Karpas-422 (cell line): ENCODE measurements around the gene RARRES1. TPM values are rescaled to one million over a fixed set of nuclear protein-coding genes. Genes with fewer than 3 reads are reported as not detected.

Experiments used
- DNase-seq: peaks from one replicate; pipeline ENCODE4 v3.0.0-alpha.2; 2015
- H2AFZ ChIP-seq: fragments of 200-600 bp; sonication (generic); 2 replicates; pipeline ENCODE4 v1.6.1; 2014; ENCODE audit warnings: antibody characterized with exemption, low read length, mixed read lengths
- H3K27ac ChIP-seq: fragments of 200-600 bp; sonication (generic); 2 replicates; pipeline ENCODE4 v1.5.1; 2014; ENCODE audit warnings: mild to moderate bottlenecking, low read length, moderate library complexity
- H3K27me3 ChIP-seq: fragments of 200-600 bp; sonication (generic); 2 replicates; pipeline ENCODE4 v1.6.1; 2014; ENCODE audit warnings: low read length, mixed read lengths
- H3K36me3 ChIP-seq: fragments of 200-600 bp; sonication (generic); 2 replicates; pipeline ENCODE4 v1.6.1; 2014; ENCODE audit warnings: low read length, mixed read lengths; ENCODE audit not compliant: insufficient read depth
- H3K4me1 ChIP-seq: fragments of 200-600 bp; sonication (generic); 2 replicates; pipeline ENCODE4 v1.6.1; 2014; ENCODE audit warnings: mild to moderate bottlenecking, low read length, mixed read lengths
- H3K4me2 ChIP-seq: fragments of 200-600 bp; sonication (generic); 2 replicates; pipeline ENCODE4 v1.6.1; 2014; ENCODE audit warnings: low read length, low read depth, mild to moderate bottlenecking; ENCODE audit not compliant: poor library complexity, severe bottlenecking
- H3K4me3 ChIP-seq: fragments of 200-600 bp; sonication (generic); 2 replicates; pipeline ENCODE4 v1.5.1; 2014; ENCODE audit warnings: mild to moderate bottlenecking, antibody characterized with exemption, low read length, mixed read lengths
- H3K79me2 ChIP-seq: fragments of 200-600 bp; sonication (generic); 2 replicates; pipeline ENCODE4 v1.6.1; 2014; ENCODE audit warnings: mild to moderate bottlenecking, low read length, mixed read lengths
- H3K9ac ChIP-seq: fragments of 200-600 bp; sonication (generic); 2 replicates; pipeline ENCODE4 v1.6.0; 2014; ENCODE audit warnings: low read length
- H3K9me2 ChIP-seq: fragments of 200-600 bp; sonication (generic), shearing (Covaris generic); replicated peaks from 2 replicates; pipeline ENCODE4 v1.6.0; 2014; ENCODE audit warnings: mild to moderate bottlenecking, low read length, moderate library complexity; ENCODE audit not compliant: insufficient read depth
- H3K9me3 ChIP-seq: fragments of 300-700, 200-600 bp; sonication (generic); 2 replicates; pipeline ENCODE4 v1.6.1; 2014; ENCODE audit warnings: low read length, mixed read lengths
- H4K20me1 ChIP-seq: fragments of 200-600 bp; sonication (generic); 2 replicates; pipeline ENCODE4 v1.6.1; 2014; ENCODE audit warnings: mild to moderate bottlenecking, antibody characterized with exemption, low read length, low read depth; ENCODE audit not compliant: insufficient read depth
- total RNA-seq: library from RNA; depleted of rRNA; stranded (reverse); fragments of >200 nt; shearing (Covaris generic); gene quantifications from 2 replicates; pipeline ENCODE4 v1.2.3, GENCODE V29; 2014; ENCODE audit warnings: low replicate concordance

The RARRES1 gene
- total RNA-seq, 1 experiment from 2014 or later, result not detected

- Histone ChIP-seq H3K36me3 (peaks cover 4% of the 10 kb centered on the region), H3K79me2 (no peaks in the 10 kb centered on the region), H3K27ac (no peak overlapping the region), H3K9me2 (no peaks in the 10 kb centered on the region), H4K20me1 (no peaks in the 10 kb centered on the region), H3K27me3 (no peaks in the 10 kb centered on the region), H3K9ac (no peak overlapping the region), H3K4me2 (no peak overlapping the region), H2AFZ (no peak overlapping the region), H3K4me3 (no peak overlapping the region), H3K4me1 (no peaks in the 10 kb centered on the region), H3K9me3 (peaks cover 3% of the 10 kb centered on the region; the same call in 1 of the 2 replicates)
- DNase-seq, result no peak
These were observed 3.2 kb upstream of the RARRES1 start for GRCh38 chr3:158735296-158736033.

GRCh38 chr3:158733656-158734055 lies 1.4 kb upstream of the RARRES1 start:
- no peak for DNase-seq
- no peak overlapping the region for H3K27ac ChIP-seq
- no peaks in the 10 kb centered on the region for H3K9me2 ChIP-seq
- H3K79me2 ChIP-seq, result no peaks in the 10 kb centered on the region
- H3K9me3 ChIP-seq, result peaks cover 3% of the 10 kb centered on the region; the same call in 1 of the 2 replicates
- H3K9ac ChIP-seq, result no peak overlapping the region
- H3K27me3 ChIP-seq, result no peaks in the 10 kb centered on the region
- no peak overlapping the region for H3K4me3 ChIP-seq
- H4K20me1 ChIP-seq, result no peaks in the 10 kb centered on the region
- H3K4me2 ChIP-seq, result no peak overlapping the region
- no peak overlapping the region for H2AFZ ChIP-seq
- peaks cover 4% of the 10 kb centered on the region for H3K36me3 ChIP-seq
- no peaks in the 10 kb centered on the region for H3K4me1 ChIP-seq

GRCh38 chr3:158732856-158733200 lies 571 bp upstream of the RARRES1 start:
- peaks cover 4% of the 10 kb centered on the region; the same call in 1 of the 2 replicates for H3K4me1 ChIP-seq
- no peak overlapping the region for H2AFZ ChIP-seq
- H3K9me3 ChIP-seq, result peaks cover 3% of the 10 kb centered on the region; the same call in 1 of the 2 replicates
- no peaks in the 10 kb centered on the region for H3K9me2 ChIP-seq
- no peak overlapping the region for H3K27ac ChIP-seq
- no peaks in the 10 kb centered on the region for H4K20me1 ChIP-seq
- no peaks in the 10 kb centered on the region for H3K27me3 ChIP-seq
- no peak overlapping the region for H3K4me3 ChIP-seq
- DNase-seq, result no peak
- no peaks in the 10 kb centered on the region for H3K79me2 ChIP-seq
- no peak overlapping the region for H3K4me2 ChIP-seq
- H3K9ac ChIP-seq, result no peak overlapping the region
- peaks cover 4% of the 10 kb centered on the region for H3K36me3 ChIP-seq

GRCh38 chr3:158731486-158731885 lies 771 bp downstream of the RARRES1 start:
- Histone ChIP-seq H3K9me2 (no peaks in the 10 kb centered on the region), H3K27me3 (no peaks in the 10 kb centered on the region), H3K27ac (no peak overlapping the region), H2AFZ (no peak overlapping the region), H3K4me1 (peaks cover 4% of the 10 kb centered on the region; the same call in 1 of the 2 replicates), H3K79me2 (no peaks in the 10 kb centered on the region), H4K20me1 (no peaks in the 10 kb centered on the region), H3K36me3 (peaks cover 4% of the 10 kb centered on the region), H3K4me2 (no peak overlapping the region), H3K4me3 (no peak overlapping the region), H3K9me3 (peaks cover 3% of the 10 kb centered on the region; the same call in 1 of the 2 replicates), H3K9ac (no peak overlapping the region)
- no peak for DNase-seq

- no peak overlapping the region for H3K4me3 ChIP-seq
- H4K20me1 ChIP-seq, result no peaks in the 10 kb centered on the region
- no peaks in the 10 kb centered on the region for H3K9me2 ChIP-seq
- H3K27ac ChIP-seq, result no peak overlapping the region
- DNase-seq, result no peak
- peaks cover 4% of the 10 kb centered on the region; the same call in 1 of the 2 replicates for H3K4me1 ChIP-seq
- no peak overlapping the region for H3K4me2 ChIP-seq
- no peaks in the 10 kb centered on the region for H3K79me2 ChIP-seq
- no peaks in the 10 kb centered on the region for H3K9me3 ChIP-seq
- no peaks in the 10 kb centered on the region for H3K27me3 ChIP-seq
- no peak overlapping the region for H3K9ac ChIP-seq
- H3K36me3 ChIP-seq, result peaks cover 4% of the 10 kb centered on the region
- H2AFZ ChIP-seq, result no peak overlapping the region
These were observed 3.4 kb downstream of the RARRES1 start for GRCh38 chr3:158728851-158729250.

- Histone ChIP-seq H3K4me1 (peaks cover 4% of the 10 kb centered on the region; the same call in 1 of the 2 replicates), H3K4me2 (peak overlapping the region; percentile 45), H3K9ac (peak overlapping the region; percentile 18; the same call in 1 of the 2 replicates), H4K20me1 (no peaks in the 10 kb centered on the region), H3K4me3 (no peak overlapping the region), H3K9me3 (no peaks in the 10 kb centered on the region), H3K79me2 (no peaks in the 10 kb centered on the region), H3K27me3 (no peaks in the 10 kb centered on the region), H3K27ac (no peak overlapping the region), H3K36me3 (peaks cover 4% of the 10 kb centered on the region), H3K9me2 (no peaks in the 10 kb centered on the region), H2AFZ (no peak overlapping the region)
- no peak for DNase-seq
These were observed 4.2 kb downstream of the RARRES1 start for GRCh38 chr3:158728061-158728377.

GRCh38 chr3:158727206-158728060 lies 4.8 kb downstream of the RARRES1 start:
- Histone ChIP-seq H3K9ac (peak overlapping the region; percentile 18; the same call in 1 of the 2 replicates), H3K4me1 (peaks cover 4% of the 10 kb centered on the region; the same call in 1 of the 2 replicates), H4K20me1 (no peaks in the 10 kb centered on the region), H3K4me2 (peak overlapping the region; percentile 45), H3K27ac (no peak overlapping the region), H3K27me3 (no peaks in the 10 kb centered on the region), H3K4me3 (no peak overlapping the region), H3K36me3 (peaks cover 4% of the 10 kb centered on the region), H3K9me2 (no peaks in the 10 kb centered on the region), H2AFZ (no peak overlapping the region), H3K9me3 (no peaks in the 10 kb centered on the region), H3K79me2 (no peaks in the 10 kb centered on the region)
- DNase-seq, result peak; percentile 87

GRCh38 chr3:158725348-158726011 lies 6.8 kb downstream of the RARRES1 start:
- Histone ChIP-seq H3K27ac (no peak overlapping the region), H2AFZ (no peak overlapping the region), H3K36me3 (no peaks in the 10 kb centered on the region), H3K9ac (no peak overlapping the region), H3K4me1 (peaks cover 4% of the 10 kb centered on the region; the same call in 1 of the 2 replicates), H3K27me3 (no peaks in the 10 kb centered on the region), H3K4me3 (no peak overlapping the region), H3K79me2 (no peaks in the 10 kb centered on the region), H3K4me2 (no peak overlapping the region), H4K20me1 (no peaks in the 10 kb centered on the region), H3K9me2 (no peaks in the 10 kb centered on the region), H3K9me3 (no peaks in the 10 kb centered on the region)
- DNase-seq, result no peak
